22Rv1 (cell line): ENCODE results near the gene NPC1L1.

Source experiments
- ZFX ChIP-seq: fragments of 450-650 bp; IDR thresholded peaks from 2 replicates; pipeline ENCODE4 v1.6.1; 2017; ENCODE audit warnings: antibody characterized with exemption, borderline replicate concordance
- TF ChIP-seq, protein P1 (sequence below): fragments of 450-650 bp; IDR thresholded peaks from 2 replicates; pipeline ENCODE4 v1.5.1; 2017; ENCODE audit warnings: mild to moderate bottlenecking

DNA sequence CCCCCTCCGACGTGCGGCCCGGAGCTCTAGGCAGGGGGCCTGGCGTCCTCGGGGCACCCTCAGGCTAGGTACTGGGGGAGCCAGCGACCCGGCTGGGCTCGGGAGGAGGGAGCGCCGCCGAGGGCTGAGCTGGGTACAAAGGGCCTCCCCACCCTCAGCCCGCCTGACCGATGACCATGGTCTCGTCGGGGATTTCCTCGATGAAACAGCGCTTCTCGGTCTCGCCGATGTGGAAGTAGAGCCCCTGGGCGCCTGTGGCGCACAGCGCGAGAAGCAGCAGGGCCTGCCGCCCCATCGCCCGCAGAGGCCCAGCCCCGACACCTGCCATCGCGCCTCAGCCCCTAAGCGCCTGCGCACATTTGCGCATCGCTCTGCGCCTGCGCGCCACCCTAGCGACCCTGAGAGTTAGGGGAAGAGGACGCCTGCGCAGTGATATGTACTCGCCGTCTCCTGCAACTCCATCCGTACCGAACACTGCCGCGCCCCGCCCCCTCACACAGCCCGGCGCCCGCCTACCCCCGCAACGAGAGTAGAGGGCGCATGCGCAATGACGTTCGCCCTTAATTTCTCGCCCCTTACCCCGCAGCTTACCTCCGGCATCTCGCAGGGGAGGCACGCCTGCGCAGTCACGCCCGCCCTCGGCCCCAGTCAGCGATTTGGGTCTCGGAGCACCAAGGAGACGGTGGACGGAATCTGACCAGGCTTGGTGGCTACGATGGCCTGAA lies 40.9 kb upstream of the NPC1L1 start, which contains the start of gene TMED4:
- TF ChIP-seq, protein P1, sequence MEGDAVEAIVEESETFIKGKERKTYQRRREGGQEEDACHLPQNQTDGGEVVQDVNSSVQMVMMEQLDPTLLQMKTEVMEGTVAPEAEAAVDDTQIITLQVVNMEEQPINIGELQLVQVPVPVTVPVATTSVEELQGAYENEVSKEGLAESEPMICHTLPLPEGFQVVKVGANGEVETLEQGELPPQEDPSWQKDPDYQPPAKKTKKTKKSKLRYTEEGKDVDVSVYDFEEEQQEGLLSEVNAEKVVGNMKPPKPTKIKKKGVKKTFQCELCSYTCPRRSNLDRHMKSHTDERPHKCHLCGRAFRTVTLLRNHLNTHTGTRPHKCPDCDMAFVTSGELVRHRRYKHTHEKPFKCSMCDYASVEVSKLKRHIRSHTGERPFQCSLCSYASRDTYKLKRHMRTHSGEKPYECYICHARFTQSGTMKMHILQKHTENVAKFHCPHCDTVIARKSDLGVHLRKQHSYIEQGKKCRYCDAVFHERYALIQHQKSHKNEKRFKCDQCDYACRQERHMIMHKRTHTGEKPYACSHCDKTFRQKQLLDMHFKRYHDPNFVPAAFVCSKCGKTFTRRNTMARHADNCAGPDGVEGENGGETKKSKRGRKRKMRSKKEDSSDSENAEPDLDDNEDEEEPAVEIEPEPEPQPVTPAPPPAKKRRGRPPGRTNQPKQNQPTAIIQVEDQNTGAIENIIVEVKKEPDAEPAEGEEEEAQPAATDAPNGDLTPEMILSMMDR, result no peak
- TF ChIP-seq ZFX, result no peak
